ENCODE measurements around the gene CCDC91. TPM values are rescaled to one million over a fixed set of nuclear protein-coding genes. Genes with fewer than 3 reads are reported as not detected.

The CCDC91 gene
- total RNA-seq, 1 donor from 2014 or later: 13.5 TPM

DNA sequence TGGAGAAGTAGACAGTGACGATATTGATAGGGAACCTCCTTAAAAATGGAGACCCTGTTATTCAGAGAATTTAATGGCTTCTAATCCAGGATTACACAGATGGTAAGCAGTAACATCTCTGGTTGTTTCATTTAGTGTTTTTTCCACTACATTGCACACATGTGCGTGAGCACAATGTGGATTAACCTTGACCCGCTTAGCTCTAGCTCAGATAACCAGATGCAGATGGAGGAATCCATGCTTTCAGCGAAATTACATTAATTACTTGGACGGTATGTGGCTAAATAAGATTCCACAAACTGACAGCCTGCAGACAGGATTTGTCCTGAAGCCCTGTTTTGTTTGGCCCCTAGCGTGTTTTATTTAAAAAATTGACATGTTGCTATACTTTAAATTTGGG lies 378.4 kb downstream of the CCDC91 start:
- no peak for TF ChIP-seq CTCF (IDR thresholded peaks at IDR 0.05)
- intact Hi-C loops (cut with DNase I): no loop called here
- Histone ChIP-seq H3K27ac (no peak overlapping the region), H3K27me3 (no peaks in the 10 kb centered on the region), H3K4me1 (no peaks in the 10 kb centered on the region), H3K36me3 (no peaks in the 10 kb centered on the region), H3K4me3 (no peak overlapping the region), H3K9me3 (no peaks in the 10 kb centered on the region)
- no peak for DNase-seq (ENCODE audit: low spot score in 2 of 2)

DNA sequence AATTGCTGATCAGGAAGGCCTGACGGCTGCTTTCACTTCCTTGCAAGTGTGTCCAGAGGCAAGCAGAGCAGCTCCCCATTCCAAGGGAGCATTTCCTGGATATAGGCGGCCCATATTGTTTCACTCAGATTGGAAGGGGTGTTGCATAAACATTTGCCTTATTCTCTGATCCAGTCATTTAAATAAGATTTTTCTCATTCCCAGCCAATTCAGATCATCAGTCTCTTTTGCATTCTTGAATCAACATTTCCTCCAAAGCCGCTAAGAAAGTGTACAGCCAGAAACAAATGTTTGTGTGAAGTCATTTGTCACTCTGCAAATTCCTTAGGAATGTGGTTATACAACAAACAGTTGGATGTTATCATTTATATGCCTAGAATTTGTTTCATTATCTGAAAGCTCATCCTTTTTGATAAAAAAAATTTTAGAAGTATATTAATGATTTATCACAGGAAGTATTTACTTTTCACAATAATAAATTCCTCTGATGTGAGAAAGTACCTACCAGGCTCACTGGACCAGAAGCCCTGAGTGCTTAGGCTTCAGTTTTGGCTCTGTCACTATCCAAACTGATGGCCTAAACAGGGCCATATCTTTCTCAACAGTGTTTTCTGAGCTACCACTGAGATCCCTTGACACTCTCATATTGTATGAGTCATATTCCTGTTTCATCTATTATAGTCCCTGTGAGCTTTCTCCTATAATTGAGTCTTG lies 379.6 kb downstream of the CCDC91 start:
- no peaks in the 10 kb centered on the region for H3K27me3 ChIP-seq
- no peaks in the 10 kb centered on the region for H3K36me3 ChIP-seq
- intact Hi-C loops (cut with DNase I): no loop called here
- no peaks in the 10 kb centered on the region for H3K4me1 ChIP-seq
- H3K9me3 ChIP-seq: no peaks in the 10 kb centered on the region
- no peak overlapping the region for H3K4me3 ChIP-seq
- TF ChIP-seq CTCF (IDR thresholded peaks at IDR 0.05): no peak
- no peak for DNase-seq (ENCODE audit: low spot score in 2 of 2)
- no peak overlapping the region for H3K27ac ChIP-seq

GRCh38 chr12:28570811-28571210 lies 380.6 kb downstream of the CCDC91 start:
- no peaks in the 10 kb centered on the region for H3K9me3 ChIP-seq
- H3K4me1 ChIP-seq: no peaks in the 10 kb centered on the region
- H3K36me3 ChIP-seq: no peaks in the 10 kb centered on the region
- DNase-seq (ENCODE audit: low spot score in 2 of 2): no peak
- no peak for TF ChIP-seq CTCF (IDR thresholded peaks at IDR 0.05)
- H3K27ac ChIP-seq: no peak overlapping the region
- H3K27me3 ChIP-seq: no peaks in the 10 kb centered on the region
- no peak overlapping the region for H3K4me3 ChIP-seq
- intact Hi-C loops (cut with DNase I): no loop called here

DNA sequence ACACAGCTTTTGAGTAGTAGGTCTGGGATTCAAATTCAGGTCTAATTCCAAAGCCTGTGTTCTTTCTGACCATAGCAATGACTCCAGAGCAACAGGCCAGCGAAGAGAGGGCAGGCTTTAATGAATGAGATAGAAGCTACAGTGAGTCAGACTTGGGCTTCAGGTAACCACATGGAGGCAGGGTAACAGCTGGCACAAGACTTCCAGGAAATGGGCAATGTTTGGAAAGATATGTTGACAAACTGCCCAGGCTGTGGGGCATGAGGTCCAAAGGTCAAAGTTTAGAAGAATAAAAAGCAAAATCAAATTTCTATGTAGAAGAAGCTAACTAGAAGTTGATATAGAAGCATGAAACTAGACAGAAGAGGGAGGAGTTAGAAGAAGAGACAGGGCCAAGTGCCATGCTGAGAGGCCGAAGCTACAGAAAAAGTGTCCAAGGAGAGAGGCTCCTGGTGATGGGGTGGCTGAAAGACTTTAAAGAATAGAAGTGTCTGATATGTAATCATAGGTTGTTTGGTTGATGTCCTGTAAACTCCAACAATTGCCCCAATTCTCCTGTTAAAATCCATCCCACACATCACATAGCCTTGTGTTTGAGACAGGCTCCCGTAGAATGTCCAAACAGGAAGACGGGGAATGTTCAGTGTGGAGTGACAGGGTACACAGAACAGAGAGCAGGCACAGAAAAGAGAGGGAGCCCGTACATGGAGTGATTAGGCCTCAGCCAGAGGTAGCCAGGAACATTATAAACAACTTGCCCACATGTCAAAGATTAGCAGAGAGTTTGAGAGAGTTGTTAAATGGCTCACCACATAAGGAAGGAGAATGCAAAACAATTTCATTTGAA lies 384.7 kb downstream of the CCDC91 start:
- Histone ChIP-seq H3K27ac (no peak overlapping the region), H3K36me3 (no peaks in the 10 kb centered on the region), H3K27me3 (no peaks in the 10 kb centered on the region), H3K4me3 (no peak overlapping the region), H3K4me1 (no peaks in the 10 kb centered on the region), H3K9me3 (no peaks in the 10 kb centered on the region)
- TF ChIP-seq CTCF (IDR thresholded peaks at IDR 0.05): no peak
- intact Hi-C loops (cut with DNase I): no loop called here
- DNase-seq (ENCODE audit: low spot score in 2 of 2): no peak

DNA sequence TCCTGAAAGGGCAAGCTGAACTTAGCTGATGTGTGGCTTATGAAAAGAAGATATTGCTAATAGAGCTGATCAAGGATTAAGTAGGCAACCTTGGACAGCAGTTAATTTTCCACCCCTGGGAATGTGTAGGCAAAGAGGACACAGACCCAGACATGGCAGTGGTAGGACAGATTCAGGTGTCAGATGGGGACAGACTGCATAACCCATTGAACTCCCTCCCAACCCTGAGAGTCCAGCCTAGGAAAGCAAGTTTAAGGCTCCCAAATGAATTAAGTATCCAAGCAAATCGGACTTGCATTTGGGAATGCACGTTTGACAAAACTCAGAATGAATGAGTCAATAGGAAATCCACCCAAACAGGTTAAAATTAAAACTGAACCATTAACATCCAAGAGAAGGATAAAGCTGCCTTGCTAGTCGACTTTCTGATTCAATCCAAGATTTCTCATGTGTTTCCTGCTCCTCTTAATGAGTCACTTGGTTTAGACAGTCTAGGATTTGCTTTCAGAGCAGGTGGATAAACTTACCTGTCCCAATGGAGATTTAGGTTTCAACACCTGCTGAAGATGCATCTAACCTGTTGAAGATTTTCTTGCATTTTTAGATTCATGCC lies 385.4 kb downstream of the CCDC91 start:
- H3K9me3 ChIP-seq: no peaks in the 10 kb centered on the region
- DNase-seq (ENCODE audit: low spot score in 2 of 2): no peak
- H3K4me3 ChIP-seq: no peak overlapping the region
- TF ChIP-seq CTCF (IDR thresholded peaks at IDR 0.05): no peak
- no peaks in the 10 kb centered on the region for H3K36me3 ChIP-seq
- H3K27ac ChIP-seq: no peak overlapping the region
- intact Hi-C loops (cut with DNase I): no loop called here
- H3K4me1 ChIP-seq: no peaks in the 10 kb centered on the region
- no peaks in the 10 kb centered on the region for H3K27me3 ChIP-seq
